GM18861 (cell line): ENCODE data around the gene ZRANB2.

Source experiments
- ATAC-seq: cut with Tn5 transposase; IDR thresholded peaks from one replicate; pipeline ENCODE4 v1.9.1; 2021; ENCODE audit not compliant: unreplicated experiment

ZRANB2 gene

DNA sequence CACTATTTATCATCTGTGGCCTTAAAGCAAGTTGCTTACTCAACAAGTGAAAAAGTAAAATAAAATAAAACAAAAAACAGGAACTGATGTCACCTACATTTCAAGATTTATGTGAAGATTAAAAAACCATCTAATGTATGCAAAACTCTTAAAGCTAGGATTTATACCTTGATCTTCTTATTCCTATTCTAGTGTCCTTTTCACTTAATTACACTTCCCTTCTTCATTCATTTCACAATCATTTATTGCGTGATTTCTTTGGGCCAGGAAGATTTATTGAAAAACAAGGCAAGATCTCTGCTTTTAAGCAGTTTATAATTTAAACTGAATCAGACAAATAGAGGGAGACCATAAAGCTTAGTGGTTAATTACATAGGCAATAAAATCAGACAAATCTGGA lies 51.9 kb downstream of the ZRANB2 start:
- ATAC-seq = no peak

DNA sequence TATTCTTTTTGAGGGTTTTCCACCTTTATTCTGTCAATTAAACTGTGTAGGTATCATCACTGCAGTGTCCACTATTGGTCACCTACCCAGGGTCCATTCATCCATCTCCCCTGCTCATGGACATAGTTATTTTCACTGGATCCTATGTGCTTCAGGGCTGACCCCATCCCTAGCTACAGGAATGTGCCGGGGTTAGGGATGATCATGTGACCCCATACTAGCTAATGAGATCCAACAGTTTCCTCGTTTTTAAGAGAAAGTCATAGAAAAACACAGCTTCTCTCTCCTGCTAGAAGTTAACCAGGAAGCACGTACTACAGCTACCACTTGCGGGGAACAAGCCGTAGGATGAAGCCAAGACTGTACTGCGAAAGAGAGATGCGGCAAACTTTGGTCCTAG lies 52.8 kb downstream of the ZRANB2 start:
- no peak for ATAC-seq

DNA sequence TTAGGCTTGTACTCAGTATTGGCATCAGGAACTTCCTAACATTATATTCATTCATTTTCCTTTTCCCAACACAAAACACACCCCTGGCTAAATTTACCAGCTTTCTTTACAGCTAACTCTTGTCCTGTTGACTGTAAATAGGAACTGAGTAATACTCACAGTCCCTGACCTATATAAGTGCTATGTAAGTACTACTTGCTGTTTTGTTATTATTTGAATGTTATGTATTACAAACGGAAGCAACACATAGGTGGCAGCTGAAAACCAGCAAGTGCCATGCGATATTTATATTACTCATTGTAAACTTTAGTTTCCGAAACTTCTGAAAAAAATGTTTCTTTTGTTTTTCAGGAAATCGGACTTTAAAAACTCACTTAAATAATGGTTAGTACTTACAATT lies 54.7 kb downstream of the ZRANB2 start:
- no peak for ATAC-seq

DNA sequence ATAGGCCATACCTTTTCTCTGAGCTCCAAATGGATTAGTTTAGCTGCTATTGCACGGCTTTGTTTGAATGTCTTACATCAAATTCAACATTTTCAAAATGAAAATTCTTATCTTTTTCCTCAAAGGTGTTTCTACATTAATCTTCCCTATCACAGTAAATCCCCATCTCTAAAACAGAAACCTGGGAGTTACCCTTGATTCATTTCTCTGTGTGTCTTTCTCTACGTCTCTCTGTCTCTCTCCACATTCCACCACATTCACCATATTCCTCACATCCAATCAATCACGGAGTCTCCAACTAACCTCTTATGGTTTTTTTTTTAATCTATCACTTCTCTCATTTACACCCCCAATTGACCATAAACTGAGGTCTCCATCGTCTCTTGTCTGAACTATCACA lies 57.3 kb downstream of the ZRANB2 start:
- no peak for ATAC-seq

DNA sequence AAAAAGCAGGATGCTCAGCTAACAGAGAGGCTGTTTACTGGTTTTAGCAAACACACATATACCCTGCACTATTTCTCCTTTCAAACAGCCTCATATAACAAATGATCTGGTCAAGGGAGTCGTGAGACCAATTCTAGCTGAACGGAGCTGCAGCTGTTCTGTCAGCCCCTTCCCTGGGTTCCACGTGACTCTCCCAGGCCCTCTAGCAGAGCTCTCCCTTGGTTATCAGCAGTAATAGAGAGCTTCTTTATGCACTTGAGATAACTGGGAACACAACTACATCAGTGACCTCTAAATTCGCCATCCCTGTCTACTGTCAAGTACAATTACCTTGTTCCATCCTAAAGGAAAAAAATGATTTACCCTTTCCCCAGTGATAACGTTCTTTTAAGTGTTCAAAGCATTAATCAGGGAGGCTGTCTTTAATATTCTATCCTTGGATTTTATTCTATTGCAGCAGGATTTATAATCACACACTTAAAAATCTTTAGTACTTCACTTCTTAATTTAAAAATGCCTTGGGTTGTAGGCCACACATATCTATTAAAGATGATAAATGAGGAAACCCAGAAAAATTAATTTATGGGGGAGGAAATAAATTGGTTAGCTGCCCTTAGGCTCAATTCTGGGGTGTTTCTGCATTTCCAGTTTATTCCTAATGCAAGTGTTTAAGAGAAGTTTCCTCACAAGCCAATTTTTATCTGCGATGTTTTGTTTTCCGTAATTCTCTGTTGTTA lies 61.4 kb downstream of the ZRANB2 start:
- ATAC-seq = no peak

DNA sequence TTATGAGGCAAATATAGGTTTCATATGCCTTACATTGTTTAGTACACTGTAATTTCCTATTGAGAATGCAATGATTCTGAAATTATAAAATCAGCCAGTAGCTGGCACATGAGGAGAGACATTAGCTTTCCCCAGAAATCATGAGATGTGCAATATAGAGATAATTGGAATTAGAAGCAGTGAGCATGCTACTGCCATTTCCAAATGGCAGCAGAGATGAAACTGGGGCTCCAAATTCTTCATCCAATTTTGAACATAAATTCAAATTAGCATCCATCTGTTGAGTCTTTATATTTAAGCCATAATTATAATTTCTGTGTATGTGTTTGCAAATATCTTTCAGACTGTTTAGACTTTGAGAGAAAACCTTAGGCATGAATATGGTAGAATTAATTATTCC lies 62.0 kb downstream of the ZRANB2 start:
- ATAC-seq = no peak

DNA sequence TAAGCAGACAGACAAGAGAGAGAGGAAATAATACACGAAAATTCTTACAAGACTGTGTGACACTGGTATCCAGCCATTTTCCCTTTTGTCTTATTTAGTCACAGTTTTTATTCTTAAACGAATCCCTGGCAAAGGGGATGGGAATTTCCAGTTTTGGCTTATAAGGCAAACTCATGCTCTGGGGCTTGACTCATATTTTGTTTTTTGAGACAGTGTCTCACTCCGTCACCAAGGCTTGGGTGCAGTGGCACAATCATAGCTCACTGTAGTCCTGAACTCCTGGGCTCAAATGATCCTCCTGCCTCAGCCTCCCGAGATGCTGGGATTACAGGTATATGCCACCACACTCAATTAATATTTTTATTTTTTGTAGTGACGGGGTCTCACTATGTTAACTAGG lies 65.1 kb downstream of the ZRANB2 start:
- ATAC-seq = no peak

DNA sequence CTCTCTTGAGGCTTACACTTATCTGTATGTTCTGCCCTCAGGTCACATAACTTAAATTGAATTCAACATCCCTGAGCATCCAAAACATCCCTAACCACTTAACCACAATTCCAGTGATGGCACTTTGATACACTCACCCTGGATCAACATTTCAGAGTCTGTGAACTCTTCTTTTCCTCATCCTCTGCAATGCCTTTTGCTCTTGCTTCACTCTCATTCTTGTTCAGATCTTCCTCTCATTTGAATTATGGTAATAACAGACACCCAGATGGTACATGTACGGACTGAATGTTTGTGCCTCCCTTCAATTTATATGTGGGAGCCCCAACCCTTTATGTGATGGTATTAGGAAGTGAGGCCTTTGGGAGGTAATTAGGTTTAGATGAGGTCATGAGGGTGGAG lies 66.7 kb downstream of the ZRANB2 start:
- no peak for ATAC-seq
